Body of pancreas (tissue), 4 donors: ENCODE measurements around the gene OR4D9.

Experiments used
- CTCF ChIP-seq, 7 experiments: fragments of 450-650 bp in 4 of 7; fragments of 200-600 bp in 3 of 7; sonication (generic) in 3 of 7; IDR thresholded peaks; one replicate each; pipeline ENCODE4 v1.5.1; 2016 to 2019; ENCODE audit warnings: antibody characterized with exemption in 7 of 7
- POLR2A ChIP-seq, 3 donors: fragments of 450-650 bp; IDR thresholded peaks; one replicate each; pipeline ENCODE4 v1.6.1; 2016; ENCODE audit warnings: antibody characterized with exemption in 3 of 3, mild to moderate bottlenecking in 2 of 3

- no peak for TF ChIP-seq CTCF (IDR thresholded peaks at IDR 0.05)
- TF ChIP-seq POLR2A (IDR thresholded peaks at IDR 0.05): no peak
These were observed 42.0 kb downstream of the OR4D9 start for GRCh38 chr11:59553323-59553722.
